B cell (primary cell): ENCODE results near the gene LGALS4. TPM values are rescaled to one million over a fixed set of nuclear protein-coding genes. Genes with fewer than 3 reads are reported as not detected.
A peak's percentile ranks its signal among the peaks of the same experiment; 100 is the strongest.

Source experiments
- ATAC-seq: fragments of 200-7000 bp; cut with Tn5 transposase; one replicate; pipeline ENCODE4 v1.10.0; 2021; ENCODE audit warnings: low read depth, mild to moderate bottlenecking, moderate number of reproducible peaks, moderate library complexity
- CTCF ChIA-PET: fragments of 350-600 bp; sonication (Branson Sonifier 250); formaldehyde crosslinking; loops from one replicate; lab custom pipeline; 2021; ENCODE audit warnings: antibody characterized with exemption, inconsistent platforms; lab: Charles Lee
- POLR2A ChIA-PET: fragments of 350-600 bp; sonication (Branson Sonifier 250); formaldehyde crosslinking; loops from one replicate; lab custom pipeline; 2021; ENCODE audit warnings: antibody characterized with exemption; lab: Charles Lee
- DNase-seq: peaks from one replicate; pipeline ENCODE4 v3.0.0; 2013
- H2AFZ ChIP-seq: 2 replicates; pipeline ENCODE4 v1.6.1; 2012; ENCODE audit warnings: mild to moderate bottlenecking, low read depth, low read length; ENCODE audit not compliant: insufficient read depth, poor library complexity, severe bottlenecking
- H3K27ac ChIP-seq, 2 donors: 1 replicate in 1 of 2; 2 replicates in 1 of 2; pipeline ENCODE4 v1.5.1; 2012 to 2013; ENCODE audit warnings: low read length in 2 of 2, mild to moderate bottlenecking in 2 of 2, moderate library complexity in 1 of 2
- H3K27me3 ChIP-seq, 4 experiments: fragments of 200-600 bp in 1 of 4; sonication (generic) in 1 of 4; replicated peaks in 1 of 4; 1 replicate in 2 of 4; 2 replicates in 2 of 4; pipeline versions ENCODE4 v1.6.1 to v1.7.0; 2013 to 2016; ENCODE audit warnings: low read length in 3 of 4, mild to moderate bottlenecking in 2 of 4, mixed read lengths in 1 of 4, moderate library complexity in 1 of 4; ENCODE audit not compliant: insufficient read depth in 4 of 4, control insufficient read depth in 3 of 4; ENCODE audit errors: control extremely low read depth in 1 of 4
- H3K36me3 ChIP-seq, 2 experiments: replicated peaks in 1 of 2; 1 replicate in 1 of 2; 2 replicates in 1 of 2; pipeline versions ENCODE4 v1.6.1 to v1.7.1; 2013; ENCODE audit warnings: low read length in 1 of 2; ENCODE audit not compliant: insufficient read depth in 2 of 2, control insufficient read depth in 1 of 2; ENCODE audit errors: control extremely low read depth in 1 of 2, extremely low read depth in 1 of 2
- H3K4me1 ChIP-seq, 2 donors: fragments of 200-600 bp in 1 of 2; sonication (generic) in 1 of 2; 1 replicate in 1 of 2; 2 replicates in 1 of 2; pipeline versions ENCODE4 v1.5.1 to v1.6.1; 2013 to 2017; ENCODE audit warnings: low read length in 2 of 2; ENCODE audit not compliant: control insufficient read depth in 2 of 2, insufficient read depth in 2 of 2
- H3K4me2 ChIP-seq: replicated peaks from 2 replicates; pipeline ENCODE3; 2012; ENCODE audit warnings: mild to moderate bottlenecking, low read depth, low read length; ENCODE audit not compliant: poor library complexity, severe bottlenecking
- H3K4me3 ChIP-seq, 5 experiments: fragments of 200-600 bp in 1 of 5; sonication (generic) in 1 of 5; 1 replicate in 3 of 5; 2 replicates in 2 of 5; pipeline versions ENCODE4 v1.5.1 to v1.7.0; 2011 to 2016; ENCODE audit warnings: low read length in 4 of 5, mild to moderate bottlenecking in 4 of 5, low read depth in 2 of 5, control low read depth in 1 of 5, moderate library complexity in 1 of 5; ENCODE audit not compliant: insufficient read depth in 1 of 5; ENCODE audit errors: control extremely low read depth in 1 of 5, extremely low read depth in 1 of 5
- H3K79me2 ChIP-seq: fragments of 200-600 bp; sonication (generic); one replicate; pipeline ENCODE4 v1.6.0; 2016; ENCODE audit warnings: low read length; ENCODE audit not compliant: control insufficient read depth, insufficient read depth
- H3K9ac ChIP-seq: fragments of 200-600 bp; sonication (generic); 2 replicates; pipeline ENCODE4 v1.6.1; 2017; ENCODE audit warnings: mild to moderate bottlenecking, low read length, moderate library complexity
- H3K9me3 ChIP-seq, 3 donors: one replicate each; pipeline versions ENCODE4 v1.6.1 to v1.7.1; 2013; ENCODE audit warnings: low read length in 2 of 3; ENCODE audit not compliant: control insufficient read depth in 2 of 3, insufficient read depth in 1 of 3; ENCODE audit errors: control extremely low read depth in 1 of 3
- H4K20me1 ChIP-seq: 2 replicates; pipeline ENCODE4 v1.6.0; 2012; ENCODE audit warnings: mild to moderate bottlenecking, low read length; ENCODE audit not compliant: insufficient read depth, control insufficient read depth, poor library complexity, severe bottlenecking
- H3K27ac Mint-ChIP-seq: one replicate; pipeline ENCODE4 v1.8.0; 2021; ENCODE audit warnings: mixed read lengths
- H3K27me3 Mint-ChIP-seq: one replicate; pipeline ENCODE4 v1.8.0; 2021; ENCODE audit warnings: mixed read lengths
- H3K4me1 Mint-ChIP-seq: one replicate; pipeline ENCODE4 v1.8.0; 2021; ENCODE audit warnings: mixed read lengths
- H3K4me3 Mint-ChIP-seq: one replicate; pipeline ENCODE4 v1.8.0; 2021; ENCODE audit warnings: mixed read lengths
- H3K9me3 Mint-ChIP-seq: one replicate; pipeline ENCODE4 v1.8.0; 2022; ENCODE audit warnings: mixed read lengths; ENCODE audit not compliant: insufficient read depth
- CTCF ChIP-seq: fragments of 200-600 bp; IDR thresholded peaks from one replicate; pipeline ENCODE4 v1.8.0; 2022; ENCODE audit warnings: antibody characterized with exemption, mild to moderate bottlenecking
- EZH2 ChIP-seq: IDR thresholded peaks from 2 replicates; pipeline ENCODE4 v1.6.1; 2012; ENCODE audit warnings: borderline replicate concordance, low read depth, mild to moderate bottlenecking, moderate library complexity, low read length; ENCODE audit not compliant: insufficient read depth, poor library complexity, severe bottlenecking
- WGBS: methylation state at CpG from one replicate; pipeline ENCODE4 v1.1.5; 2013; ENCODE audit warnings: missing lambda C conversion rate; ENCODE audit not compliant: insufficient coverage; 5-methylcytosine and 5-hydroxymethylcytosine counted together
- intact Hi-C: fragments of 100-400 bp; cut with micrococcal nuclease; formaldehyde crosslinking; loops from one replicate; pipeline ENCODE4 v1.10.0; 2022
- polyA plus RNA-seq: library from polyadenylated mRNA; depleted of rRNA; stranded (reverse); fragments of >200 nt; gene quantifications from 2 replicates; pipeline ENCODE4 v1.2.3, GENCODE V29; 2012
- total RNA-seq, 2 donors: library from RNA; stranded (reverse); fragments of 120-200 nt in 1 of 2; gene quantifications; 1 replicate in 1 of 2; 2 replicates in 1 of 2; pipeline versions ENCODE4 v1.2.3 to v1.2.4, GENCODE V29; 2013 to 2022

LGALS4 gene
- total and polyA plus RNA-seq, 2 donors (not counting 1 experiment from before 2014, with no cell fraction given), result 5.4 to 8.4 TPM

GRCh38 chr19:38833092-38833425 lies 20.3 kb upstream of the LGALS4 start:
- no peak overlapping the region for H3K9ac ChIP-seq
- H3K27ac ChIP-seq, result no peak overlapping the region
- ChIA-PET CTCF (interaction anchor here (0.7 to 2.8 kb wide), 6 partner anchors 13 to 97 kb away, joined by 3 to 19 read pairs (median 5); partner anchors contain the start of genes MRPS12 and SARS2), POLR2A (interaction anchor here (0.6 to 1.4 kb wide), 5 partner anchors 8 to 621 kb away, joined by 3 to 9 read pairs (median 3); no protein-coding TSS in a partner anchor)
- no peaks in the 10 kb centered on the region for H3K27me3 Mint-ChIP-seq
- no peak overlapping the region for H2AFZ ChIP-seq
- H3K9me3 Mint-ChIP-seq, result no peaks in the 10 kb centered on the region
- peaks cover 21% of the 10 kb centered on the region for H3K4me1 Mint-ChIP-seq
- H3K9me3 ChIP-seq, result no peaks in the 10 kb centered on the region
- no peak overlapping the region for H3K4me2 ChIP-seq
- peaks cover 7 to 29% of the 10 kb centered on the region in 2 experiments for H3K36me3 ChIP-seq
- H3K4me1 ChIP-seq, result peaks cover 10 to 18% of the 10 kb centered on the region in 2 donors
- H3K27me3 ChIP-seq, result no peaks in the 10 kb centered on the region
- peaks cover 46% of the 10 kb centered on the region for H3K79me2 ChIP-seq
- TF ChIP-seq EZH2 (no peak), CTCF (no peak)
- ATAC-seq (no peak), DNase-seq (no peak)
- intact Hi-C loops, result loop anchor here (5.0 kb wide), 1 partner anchor 101 kb away; no protein-coding TSS in a partner anchor
- 100% methylated on average over 1 of the region's 7 CpGs for WGBS
- peaks cover 16% of the 10 kb centered on the region for H4K20me1 ChIP-seq
- no peak overlapping the region for H3K27ac Mint-ChIP-seq
- H3K4me3 ChIP-seq, result no peak overlapping the region
- no peak overlapping the region for H3K4me3 Mint-ChIP-seq

GRCh38 chr19:38831142-38831605 lies 18.4 kb upstream of the LGALS4 start:
- intact Hi-C loops, result loop anchor here (1.0 to 5.0 kb wide), 8 partner anchors 18 to 213 kb away; partner anchors contain the start of genes ACTN4, HNRNPL, NFKBIB and SIRT2
- peak; percentile 12 for ATAC-seq
- no peaks in the 10 kb centered on the region for H3K27me3 Mint-ChIP-seq
- CTCF ChIA-PET, result interaction anchor here (1.0 to 3.0 kb wide), 13 partner anchors 11 to 428 kb away, joined by 3 to 23 read pairs (median 7); partner anchors contain the start of genes FAM98C, MRPS12, NFKBIB and RINL
- Histone ChIP-seq H3K36me3 (peaks cover 7 to 24% of the 10 kb centered on the region in 2 experiments), H3K9ac (peak overlapping the region; percentile 91), H3K27me3 (no peaks in the 10 kb centered on the region), H3K4me2 (peak overlapping the region; percentile 97), H3K79me2 (peaks cover 65% of the 10 kb centered on the region), H4K20me1 (peaks cover 15% of the 10 kb centered on the region), H2AFZ (peak overlapping the region; percentile 97), H3K4me3 (peak overlapping the region; percentile 62 to 100 (median 69)), H3K4me1 (peaks cover 10 to 18% of the 10 kb centered on the region in 2 donors), H3K9me3 (no peaks in the 10 kb centered on the region), H3K27ac (peak overlapping the region; percentile 30 to 83)
- no peak for DNase-seq
- no peaks in the 10 kb centered on the region for H3K9me3 Mint-ChIP-seq
- TF ChIP-seq EZH2, result no peak
- H3K27ac Mint-ChIP-seq, result peak overlapping the region; percentile 94
- peak overlapping the region; percentile 96 for H3K4me3 Mint-ChIP-seq
- peaks cover 25% of the 10 kb centered on the region for H3K4me1 Mint-ChIP-seq
- POLR2A ChIA-PET, result interaction anchor here (0.6 to 1.7 kb wide), 7 partner anchors 18 to 1967 kb away, joined by 3 to 16 read pairs (median 6); no protein-coding TSS in a partner anchor
- WGBS, result 2% methylated on average over 15 of the region's 16 CpGs
